ENCODE results near the gene GPR108.

Gene GPR108

DNA sequence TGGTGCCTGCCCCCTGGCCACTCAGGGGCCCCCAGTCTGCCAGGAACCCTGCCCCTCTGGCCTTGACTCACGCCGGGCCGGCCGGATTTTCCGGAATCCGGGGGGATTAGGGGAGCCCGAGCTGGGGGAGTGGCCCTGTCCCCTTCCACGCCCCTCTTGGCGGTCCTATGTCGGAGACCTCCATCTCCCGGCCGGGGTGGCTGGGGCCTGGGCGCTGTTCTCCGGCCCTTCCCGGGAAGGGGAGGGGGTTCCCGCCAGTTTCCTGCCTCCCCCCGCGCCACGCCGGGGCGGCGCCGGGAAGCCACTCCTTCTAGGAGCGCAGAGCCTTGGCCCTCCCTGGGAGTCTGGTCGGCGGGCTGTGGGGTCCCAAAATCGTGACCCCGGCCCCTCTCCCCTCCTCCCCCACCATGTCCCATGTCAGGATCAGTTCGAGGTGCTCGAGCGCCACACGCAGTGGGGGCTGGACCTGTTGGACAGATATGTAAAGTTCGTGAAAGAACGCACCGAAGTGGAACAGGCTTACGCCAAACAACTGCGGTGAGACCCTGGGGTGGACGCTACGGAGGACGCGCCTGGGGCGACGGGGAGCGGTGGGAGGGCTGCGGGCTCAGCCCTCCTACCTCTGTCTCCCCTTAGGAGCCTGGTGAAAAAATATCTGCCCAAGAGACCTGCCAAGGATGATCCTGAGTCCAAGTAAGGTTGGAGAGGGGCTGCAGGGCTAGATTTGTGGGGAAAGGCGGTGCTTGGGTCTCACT, 3.4 kb upstream of the GPR108 start (continued):
- no peak for TF ChIP-seq ZNF692 (tag by site-specific recombination; IDR thresholded peaks at IDR 0.05)

- peaks cover 30% of the 10 kb centered on the region for H3K4me1 ChIP-seq (ENCODE audit: control insufficient read depth, insufficient read depth, low read length)
- ChIA-PET CTCF (interaction anchor here (0.6 to 4.8 kb wide), 3 partner anchors 125 to 912 kb away, joined by 3 to 49 read pairs (median 3); no protein-coding TSS in a partner anchor), POLR2A (no interaction called here)
- H3K4me3 ChIP-seq (ENCODE audit: low read depth, low read length): peak overlapping the region; percentile 65
- no peak overlapping the region; the same call in 1 of the 2 replicates for H3K27ac ChIP-seq (ENCODE audit: extremely low read depth, low read depth, low read length)
- peaks cover 0 to 17% of the 10 kb centered on the region in 2 experiments; a peak in 2 of 3 replicates for H3K36me3 ChIP-seq (ENCODE audit: control insufficient read depth in 2 of 2, insufficient read depth in 1 of 2, low read length in 2 of 2)
- no peaks in the 10 kb centered on the region for H3K9me3 ChIP-seq (ENCODE audit: control insufficient read depth, insufficient read depth, low read depth, low read length)
- TF ChIP-seq ZBTB1 (tag by site-specific recombination; IDR thresholded peaks at IDR 0.05) (no peak), ZNF121 (tag by site-specific recombination; IDR thresholded peaks at IDR 0.05) (no peak), ZBTB10 (tag by site-specific recombination; IDR thresholded peaks at IDR 0.05) (peak; percentile 16; the same call in 1 of the 2 replicates), ZNF335 (tag by site-specific recombination; conservative IDR thresholded peaks at IDR 0.05) (peak; percentile 58), ZNF274 (IDR thresholded peaks at IDR 0.05; ENCODE audit: low read length) (no peak), ZNF274 (tag by site-specific recombination; IDR thresholded peaks at IDR 0.05; ENCODE audit: borderline replicate concordance) (no peak), ZBTB48 (tag by site-specific recombination; IDR thresholded peaks at IDR 0.05) (0 out of 2 replicates have a peak, but pooled peaks have one; percentile 50), ZNF785 (tag by site-specific recombination; IDR thresholded peaks at IDR 0.05) (no peak), PRDM1 (tag by site-specific recombination; IDR thresholded peaks at IDR 0.05) (no peak), ZNF175 (tag by site-specific recombination; IDR thresholded peaks at IDR 0.05) (no peak), ZBTB8A (tag by site-specific recombination; IDR thresholded peaks at IDR 0.05) (peak; percentile 38), ZXDB (tag by site-specific recombination; IDR thresholded peaks at IDR 0.05) (peak; percentile 32; the same call in 1 of the 2 replicates), KLF8 (tag by site-specific recombination; IDR thresholded peaks at IDR 0.05) (0 out of 2 replicates have a peak, but pooled peaks have one; percentile 27), ZNF19 (tag by site-specific recombination; IDR thresholded peaks at IDR 0.05; ENCODE audit: low read depth) (no peak), ZBTB20 (tag by site-specific recombination; IDR thresholded peaks at IDR 0.05) (peak; percentile 7; the same call in 1 of the 2 replicates), HIC1 (tag by site-specific recombination; IDR thresholded peaks at IDR 0.05) (0 out of 2 replicates have a peak, but pooled peaks have one; percentile 25)
- TF ChIP-seq, protein P1, sequence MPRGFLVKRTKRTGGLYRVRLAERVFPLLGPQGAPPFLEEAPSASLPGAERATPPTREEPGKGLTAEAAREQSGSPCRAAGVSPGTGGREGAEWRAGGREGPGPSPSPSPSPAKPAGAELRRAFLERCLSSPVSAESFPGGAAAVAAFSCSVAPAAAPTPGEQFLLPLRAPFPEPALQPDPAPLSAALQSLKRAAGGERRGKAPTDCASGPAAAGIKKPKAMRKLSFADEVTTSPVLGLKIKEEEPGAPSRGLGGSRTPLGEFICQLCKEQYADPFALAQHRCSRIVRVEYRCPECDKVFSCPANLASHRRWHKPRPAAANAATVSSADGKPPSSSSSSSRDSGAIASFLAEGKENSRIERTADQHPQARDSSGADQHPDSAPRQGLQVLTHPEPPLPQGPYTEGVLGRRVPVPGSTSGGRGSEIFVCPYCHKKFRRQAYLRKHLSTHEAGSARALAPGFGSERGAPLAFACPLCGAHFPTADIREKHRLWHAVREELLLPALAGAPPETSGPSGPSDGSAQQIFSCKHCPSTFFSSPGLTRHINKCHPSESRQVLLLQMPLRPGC (tag by site-specific recombination; IDR thresholded peaks at IDR 0.05): no peak
- TF ChIP-seq, protein P2, sequence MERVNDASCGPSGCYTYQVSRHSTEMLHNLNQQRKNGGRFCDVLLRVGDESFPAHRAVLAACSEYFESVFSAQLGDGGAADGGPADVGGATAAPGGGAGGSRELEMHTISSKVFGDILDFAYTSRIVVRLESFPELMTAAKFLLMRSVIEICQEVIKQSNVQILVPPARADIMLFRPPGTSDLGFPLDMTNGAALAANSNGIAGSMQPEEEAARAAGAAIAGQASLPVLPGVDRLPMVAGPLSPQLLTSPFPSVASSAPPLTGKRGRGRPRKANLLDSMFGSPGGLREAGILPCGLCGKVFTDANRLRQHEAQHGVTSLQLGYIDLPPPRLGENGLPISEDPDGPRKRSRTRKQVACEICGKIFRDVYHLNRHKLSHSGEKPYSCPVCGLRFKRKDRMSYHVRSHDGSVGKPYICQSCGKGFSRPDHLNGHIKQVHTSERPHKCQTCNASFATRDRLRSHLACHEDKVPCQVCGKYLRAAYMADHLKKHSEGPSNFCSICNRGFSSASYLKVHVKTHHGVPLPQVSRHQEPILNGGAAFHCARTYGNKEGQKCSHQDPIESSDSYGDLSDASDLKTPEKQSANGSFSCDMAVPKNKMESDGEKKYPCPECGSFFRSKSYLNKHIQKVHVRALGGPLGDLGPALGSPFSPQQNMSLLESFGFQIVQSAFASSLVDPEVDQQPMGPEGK (tag by site-specific recombination; IDR thresholded peaks at IDR 0.05): 0 out of 2 replicates have a peak, but pooled peaks have one; percentile 29
Measured at GRCh38 chr19:6739883-6740588, 2.7 kb upstream of the GPR108 start.

Data from HEK293 (cell line).